ENCODE results near the gene LRRK1.

DNA sequence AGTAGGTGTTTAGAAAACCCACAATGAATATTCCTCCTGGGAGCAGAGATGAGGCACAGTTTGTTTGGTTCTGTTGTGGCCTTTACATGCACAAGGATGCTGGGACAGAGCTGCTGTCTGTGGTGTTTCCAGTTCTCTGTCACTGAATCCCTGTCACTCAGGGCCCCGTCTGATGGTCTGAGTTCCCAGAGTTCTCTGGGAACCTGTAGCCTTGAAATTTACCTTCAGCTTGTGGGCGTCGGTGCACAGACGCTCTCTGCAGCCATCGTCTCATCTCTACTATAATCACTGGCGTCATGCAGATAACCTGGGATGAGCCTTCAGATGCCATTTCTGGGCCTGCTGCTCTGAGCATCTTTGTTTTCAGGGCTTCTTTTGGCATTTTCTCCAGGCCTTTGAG lies 81.9 kb downstream of the LRRK1 start:
- TF ChIP-seq, protein P1, sequence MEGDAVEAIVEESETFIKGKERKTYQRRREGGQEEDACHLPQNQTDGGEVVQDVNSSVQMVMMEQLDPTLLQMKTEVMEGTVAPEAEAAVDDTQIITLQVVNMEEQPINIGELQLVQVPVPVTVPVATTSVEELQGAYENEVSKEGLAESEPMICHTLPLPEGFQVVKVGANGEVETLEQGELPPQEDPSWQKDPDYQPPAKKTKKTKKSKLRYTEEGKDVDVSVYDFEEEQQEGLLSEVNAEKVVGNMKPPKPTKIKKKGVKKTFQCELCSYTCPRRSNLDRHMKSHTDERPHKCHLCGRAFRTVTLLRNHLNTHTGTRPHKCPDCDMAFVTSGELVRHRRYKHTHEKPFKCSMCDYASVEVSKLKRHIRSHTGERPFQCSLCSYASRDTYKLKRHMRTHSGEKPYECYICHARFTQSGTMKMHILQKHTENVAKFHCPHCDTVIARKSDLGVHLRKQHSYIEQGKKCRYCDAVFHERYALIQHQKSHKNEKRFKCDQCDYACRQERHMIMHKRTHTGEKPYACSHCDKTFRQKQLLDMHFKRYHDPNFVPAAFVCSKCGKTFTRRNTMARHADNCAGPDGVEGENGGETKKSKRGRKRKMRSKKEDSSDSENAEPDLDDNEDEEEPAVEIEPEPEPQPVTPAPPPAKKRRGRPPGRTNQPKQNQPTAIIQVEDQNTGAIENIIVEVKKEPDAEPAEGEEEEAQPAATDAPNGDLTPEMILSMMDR (IDR thresholded peaks at IDR 0.05) = no peak
- TF ChIP-seq POLR2A (IDR thresholded peaks at IDR 0.05) = no peak

Measured in uterus (tissue), 2 donors.